Body of pancreas (tissue), 4 donors: ENCODE results near the gene COTL1.

Experiments
- POLR2A ChIP-seq, 3 donors: fragments of 450-650 bp; IDR thresholded peaks; one replicate each; pipeline ENCODE4 v1.6.1; 2016; ENCODE audit warnings: antibody characterized with exemption in 3 of 3, mild to moderate bottlenecking in 2 of 3
- TF ChIP-seq, protein P1 (sequence below), 7 experiments: fragments of 450-650 bp in 4 of 7; fragments of 200-600 bp in 3 of 7; sonication (generic) in 3 of 7; IDR thresholded peaks; one replicate each; pipeline ENCODE4 v1.5.1; 2016 to 2019; ENCODE audit warnings: antibody characterized with exemption in 7 of 7

DNA sequence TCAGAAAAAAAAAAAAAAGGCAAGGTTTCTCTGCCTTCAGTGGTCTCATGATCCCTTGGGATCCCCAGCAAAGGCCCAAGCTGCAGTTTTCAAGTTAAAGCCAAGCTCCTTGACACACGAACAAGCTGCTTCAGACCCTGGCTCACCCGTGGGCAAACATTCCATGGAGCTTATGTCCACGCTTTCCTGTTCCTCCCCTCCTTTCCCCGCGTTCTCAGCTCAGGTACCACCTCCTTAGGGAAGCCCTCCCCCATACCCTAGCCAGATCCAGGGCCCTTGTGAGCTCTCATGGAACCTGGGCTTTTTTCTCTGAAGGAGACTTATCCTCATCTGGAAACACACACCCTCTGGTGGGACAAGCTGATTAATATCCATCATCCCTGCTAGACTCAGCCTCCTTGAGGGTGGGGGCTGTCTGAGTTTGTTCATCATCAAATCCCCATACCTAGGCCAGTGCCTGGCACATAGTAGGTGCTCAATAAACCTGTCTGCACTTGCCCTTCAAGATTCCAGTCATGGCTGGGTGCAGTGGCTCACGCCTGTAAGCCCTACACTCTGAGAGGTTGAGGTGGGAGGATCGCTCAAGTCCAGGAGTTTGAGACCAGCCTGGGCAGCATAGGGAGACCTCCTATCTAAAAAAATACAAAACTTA is 54.7 kb downstream of the COTL1 start:
- TF ChIP-seq, protein P1, sequence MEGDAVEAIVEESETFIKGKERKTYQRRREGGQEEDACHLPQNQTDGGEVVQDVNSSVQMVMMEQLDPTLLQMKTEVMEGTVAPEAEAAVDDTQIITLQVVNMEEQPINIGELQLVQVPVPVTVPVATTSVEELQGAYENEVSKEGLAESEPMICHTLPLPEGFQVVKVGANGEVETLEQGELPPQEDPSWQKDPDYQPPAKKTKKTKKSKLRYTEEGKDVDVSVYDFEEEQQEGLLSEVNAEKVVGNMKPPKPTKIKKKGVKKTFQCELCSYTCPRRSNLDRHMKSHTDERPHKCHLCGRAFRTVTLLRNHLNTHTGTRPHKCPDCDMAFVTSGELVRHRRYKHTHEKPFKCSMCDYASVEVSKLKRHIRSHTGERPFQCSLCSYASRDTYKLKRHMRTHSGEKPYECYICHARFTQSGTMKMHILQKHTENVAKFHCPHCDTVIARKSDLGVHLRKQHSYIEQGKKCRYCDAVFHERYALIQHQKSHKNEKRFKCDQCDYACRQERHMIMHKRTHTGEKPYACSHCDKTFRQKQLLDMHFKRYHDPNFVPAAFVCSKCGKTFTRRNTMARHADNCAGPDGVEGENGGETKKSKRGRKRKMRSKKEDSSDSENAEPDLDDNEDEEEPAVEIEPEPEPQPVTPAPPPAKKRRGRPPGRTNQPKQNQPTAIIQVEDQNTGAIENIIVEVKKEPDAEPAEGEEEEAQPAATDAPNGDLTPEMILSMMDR (IDR thresholded peaks at IDR 0.05): no peak
- no peak for TF ChIP-seq POLR2A (IDR thresholded peaks at IDR 0.05)
